Measurements from ENCODE around the gene CTDSPL2. TPM values are rescaled to one million over a fixed set of nuclear protein-coding genes. Genes with fewer than 3 reads are reported as not detected.
"Not testable (repeated sequence)": the region's sequence is repeated elsewhere in the genome, so short reads cannot be mapped to it uniquely, and the experiment has no call there.

Gene CTDSPL2
- total RNA-seq = 10 to 100 TPM; 66.6 to 71.9 TPM

DNA sequence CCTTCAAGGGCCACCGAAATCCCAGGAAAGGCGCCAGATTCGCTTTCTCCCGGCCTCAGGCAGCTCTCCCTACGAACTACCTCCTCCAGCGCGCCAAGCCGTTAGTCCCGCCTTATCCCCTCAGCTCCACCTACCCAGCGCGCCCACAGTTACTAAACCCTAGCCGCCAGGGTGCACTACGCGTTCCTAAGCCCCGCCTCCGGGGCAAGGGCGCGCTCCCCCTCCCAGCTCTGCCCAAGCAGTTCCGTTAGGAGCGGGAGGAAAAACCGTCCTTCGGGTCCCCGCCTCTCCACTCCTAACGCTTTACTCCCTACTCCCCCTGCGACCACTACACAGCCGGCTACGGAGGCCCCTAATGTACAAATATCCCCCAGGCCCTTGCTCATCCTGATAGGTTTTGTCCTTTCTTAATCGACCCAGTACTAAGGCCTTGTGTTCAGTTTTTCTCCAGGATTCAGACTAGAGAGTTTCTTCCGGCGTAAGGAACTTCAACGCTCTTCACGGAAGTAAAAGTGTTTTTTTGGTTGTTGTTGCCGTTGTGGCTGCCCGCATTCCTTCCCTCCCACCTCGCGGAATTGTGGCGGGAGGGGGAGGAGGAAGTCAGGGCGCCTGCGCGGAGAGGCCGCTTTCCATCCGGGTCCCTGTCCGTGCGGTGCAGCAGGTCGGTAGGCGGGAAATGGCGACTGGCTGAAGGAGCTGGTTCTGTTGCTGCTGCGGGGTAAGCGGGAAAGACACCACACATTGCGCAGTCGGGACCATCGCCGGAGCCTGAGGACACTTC is at the start of gene CTDSPL2:
CTDSPL2 (plus strand) TSS at position 655 of the 781 bp plus-strand sequence. CDS start 31,386 bp downstream, outside the sequence.
- POLR2A ChIA-PET = interaction anchor here (0.7 to 1.6 kb wide), 10 partner anchors 9 to 286 kb away, joined by 3 to 8 read pairs (median 4); partner anchors contain the start of gene EIF3J
- CTCF ChIA-PET = interaction anchor here (1.0 to 1.6 kb wide), 6 partner anchors 9 to 119 kb away, joined by 3 to 4 read pairs (median 3); partner anchors contain the start of gene EIF3J

DNA sequence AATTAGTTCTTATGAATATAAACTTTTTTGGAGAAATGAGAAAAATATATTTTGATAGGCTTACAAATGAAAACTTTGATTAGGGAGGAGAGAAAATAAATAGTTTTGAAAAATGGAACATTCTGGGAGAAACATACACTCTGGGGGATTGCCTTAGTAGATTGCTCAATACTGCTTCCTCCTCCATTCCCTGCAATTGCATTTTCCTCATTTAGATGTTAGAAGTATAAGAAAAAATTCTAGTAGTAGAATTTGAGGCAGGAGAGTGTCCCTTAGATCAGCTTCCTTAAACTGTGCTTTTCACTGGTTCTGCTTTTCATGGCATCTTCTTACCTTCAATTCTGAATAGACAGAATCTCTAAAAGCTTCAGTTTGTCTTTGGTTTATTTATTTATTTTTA is 46.2 kb upstream of the CTDSPL2 start:
- POLR2A ChIA-PET = no interaction called here
- CTCF ChIA-PET = no interaction called here

DNA sequence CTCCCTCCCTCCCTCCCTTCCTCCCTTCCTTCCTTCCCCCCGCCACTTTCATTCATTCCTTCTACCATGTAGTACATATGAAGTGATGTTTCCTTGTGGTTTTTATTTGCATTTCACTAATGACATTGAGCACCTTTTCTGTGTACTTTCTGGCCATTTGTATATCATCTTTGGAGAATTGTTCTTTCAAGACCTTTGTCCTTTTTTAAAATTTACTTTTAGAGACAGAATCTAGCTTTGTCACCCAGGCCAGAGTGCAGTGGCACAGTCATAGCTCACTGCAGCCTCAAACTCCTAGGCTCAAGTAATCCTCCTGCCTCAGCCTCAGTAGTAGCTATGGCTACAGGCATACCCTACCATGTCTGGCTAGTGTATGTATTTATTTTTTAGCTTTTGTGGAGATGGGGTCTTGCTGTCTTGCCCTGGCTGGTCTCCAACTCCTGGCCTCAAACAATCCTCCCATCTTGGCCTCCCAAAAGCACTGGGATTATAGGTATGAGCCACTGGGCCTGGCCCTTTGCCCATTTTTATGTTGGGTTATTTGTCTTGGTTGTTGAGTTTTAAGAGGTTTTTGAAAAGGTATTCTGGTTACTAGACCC is 42.0 kb upstream of the CTDSPL2 start:
- POLR2A ChIA-PET = no interaction called here

DNA sequence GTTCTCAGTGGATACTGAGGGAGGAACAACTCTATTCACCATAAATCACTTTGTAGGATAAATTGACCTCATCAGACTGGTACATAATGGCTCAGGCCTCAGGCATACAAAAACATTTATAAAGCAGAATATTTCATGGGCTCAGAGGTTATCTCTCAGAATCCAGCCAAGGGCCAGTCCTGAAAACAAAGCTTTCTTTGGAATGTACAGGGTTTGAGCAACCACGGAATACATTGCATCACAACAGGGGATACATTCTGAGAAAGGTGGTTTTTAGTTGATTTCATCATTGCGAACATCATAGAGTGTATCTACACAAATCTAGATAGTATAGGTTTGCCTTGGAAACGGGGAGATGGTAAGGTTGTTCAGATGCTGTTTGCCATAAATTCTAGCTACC is 33.4 kb upstream of the CTDSPL2 start:
- ChIA-PET POLR2A (no interaction called here), CTCF (no interaction called here)

More for the DNA sequence above, 42.0 kb upstream of the CTDSPL2 start:
- CTCF ChIA-PET = no interaction called here

DNA sequence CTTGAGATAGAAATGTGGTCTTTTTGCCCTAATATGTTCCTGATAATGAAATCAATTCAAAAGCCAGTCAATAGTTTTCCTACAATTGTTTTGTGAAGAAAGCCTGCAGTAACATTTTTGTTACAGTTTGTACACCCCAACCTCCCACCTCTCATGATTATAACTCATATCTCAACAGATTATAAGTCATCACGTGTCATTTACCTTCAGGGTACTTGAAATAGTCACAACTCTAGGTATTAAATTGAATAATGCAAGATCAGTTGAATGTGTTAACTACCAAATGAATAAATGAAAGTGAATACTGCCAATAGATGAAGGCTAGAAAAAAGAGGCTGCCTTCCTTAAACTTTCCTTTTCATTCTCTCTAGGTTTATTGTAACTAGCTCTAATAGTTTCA is 32.9 kb upstream of the CTDSPL2 start:
- POLR2A ChIA-PET = interaction anchor here (0.7 kb wide), 1 partner anchor 74 kb away, joined by 3 read pairs; no protein-coding TSS in a partner anchor
- CTCF ChIA-PET = no interaction called here

DNA sequence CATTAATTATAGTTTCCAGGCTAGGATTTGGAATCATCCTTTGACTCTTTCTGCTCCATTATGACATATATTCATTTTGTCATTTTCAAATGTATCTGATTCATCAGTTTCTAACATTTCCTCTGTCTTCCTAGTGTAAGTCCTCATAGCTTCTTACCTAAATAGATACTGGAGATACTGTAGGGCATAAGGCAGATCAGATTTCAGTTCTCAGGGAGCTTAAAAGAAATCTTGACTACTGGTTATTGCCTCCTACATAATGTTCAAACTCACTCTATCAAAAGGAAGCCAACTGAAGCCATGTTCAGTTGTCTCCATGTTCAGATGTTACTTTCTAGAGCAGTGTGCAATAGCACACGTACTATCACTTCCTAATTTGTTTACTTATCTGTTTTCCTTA is 29.6 kb upstream of the CTDSPL2 start:
- CTCF ChIA-PET = interaction anchor here (0.7 kb wide), 1 partner anchor 17 kb away, joined by 4 read pairs; no protein-coding TSS in a partner anchor
- POLR2A ChIA-PET = no interaction called here

DNA sequence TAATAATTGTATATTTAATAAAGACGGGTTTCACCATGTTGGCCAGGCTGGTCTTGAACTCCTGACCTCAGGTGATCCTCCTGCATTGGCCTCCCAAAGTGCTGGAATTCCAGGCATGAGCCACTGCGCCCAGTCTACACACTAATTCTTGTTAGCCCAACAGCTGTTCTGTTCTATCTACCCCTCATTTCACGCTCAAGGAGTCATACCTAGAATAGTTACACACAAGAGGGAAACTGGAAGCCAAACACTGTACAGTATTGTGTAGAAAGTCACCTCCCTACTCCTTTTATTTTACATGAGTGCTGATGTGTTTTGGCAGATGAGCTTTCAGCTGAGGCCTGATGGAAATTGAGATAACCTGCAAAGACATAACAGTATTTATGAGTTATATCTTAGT is 13.4 kb upstream of the CTDSPL2 start:
- POLR2A ChIA-PET = interaction anchor here (1.2 kb wide), 1 partner anchor 13 kb away, joined by 4 read pairs; the partner anchor contains the start of gene CTDSPL2
- CTCF ChIA-PET = no interaction called here

DNA sequence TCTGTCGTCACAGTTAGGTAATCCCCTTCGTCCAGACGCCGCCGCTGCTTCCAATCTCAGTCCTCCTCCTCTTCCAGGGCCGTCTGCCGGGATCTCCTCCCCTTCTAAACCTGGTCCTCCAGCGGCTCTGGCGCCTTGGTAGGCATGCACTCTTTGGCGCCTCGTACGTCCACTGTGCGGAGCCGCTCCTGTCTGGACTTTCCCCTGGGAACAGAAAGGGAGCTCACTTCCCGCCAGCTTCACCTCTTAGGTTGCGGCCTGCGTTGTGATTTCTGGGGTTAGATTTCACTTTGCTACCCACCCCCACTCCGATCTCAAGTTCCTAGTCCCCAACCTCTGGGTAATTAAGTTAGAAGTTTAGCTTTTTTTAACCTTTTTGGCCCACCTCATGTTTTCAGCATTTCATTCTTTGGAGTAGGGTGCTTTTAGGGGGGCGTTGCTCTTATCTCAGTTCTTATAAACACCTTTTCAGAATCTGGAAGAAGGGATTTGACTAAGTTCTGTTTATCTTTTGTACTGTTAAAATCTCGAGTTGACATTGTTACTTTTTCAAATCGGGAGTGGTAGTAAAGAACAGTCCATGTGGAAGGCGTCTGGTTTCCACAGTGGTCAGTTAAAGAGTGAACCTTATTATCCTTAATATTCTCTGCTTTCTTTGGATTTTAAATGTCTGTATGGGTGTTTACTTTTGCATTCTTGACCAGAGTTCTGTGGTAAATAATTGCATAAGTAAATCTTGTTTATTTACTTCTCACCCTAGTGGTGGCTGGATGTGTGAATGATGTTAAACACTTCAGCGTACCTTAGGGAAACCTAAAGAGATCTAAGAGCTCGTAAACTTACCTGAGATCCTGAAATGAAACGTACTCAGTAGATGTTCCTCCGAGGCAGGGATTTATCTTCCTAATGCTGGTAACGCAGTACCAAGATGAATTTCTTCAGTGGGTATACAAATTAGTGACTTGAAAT is 611 bp downstream of the CTDSPL2 start:
- CTCF ChIA-PET = interaction anchor here (1.0 to 1.6 kb wide), 5 partner anchors 8 to 345 kb away, joined by 3 to 4 read pairs (median 3); partner anchors contain the start of gene EIF3J
- POLR2A ChIA-PET = interaction anchor here (0.7 to 1.6 kb wide), 6 partner anchors 8 to 285 kb away, joined by 3 to 8 read pairs (median 4); no protein-coding TSS in a partner anchor

DNA sequence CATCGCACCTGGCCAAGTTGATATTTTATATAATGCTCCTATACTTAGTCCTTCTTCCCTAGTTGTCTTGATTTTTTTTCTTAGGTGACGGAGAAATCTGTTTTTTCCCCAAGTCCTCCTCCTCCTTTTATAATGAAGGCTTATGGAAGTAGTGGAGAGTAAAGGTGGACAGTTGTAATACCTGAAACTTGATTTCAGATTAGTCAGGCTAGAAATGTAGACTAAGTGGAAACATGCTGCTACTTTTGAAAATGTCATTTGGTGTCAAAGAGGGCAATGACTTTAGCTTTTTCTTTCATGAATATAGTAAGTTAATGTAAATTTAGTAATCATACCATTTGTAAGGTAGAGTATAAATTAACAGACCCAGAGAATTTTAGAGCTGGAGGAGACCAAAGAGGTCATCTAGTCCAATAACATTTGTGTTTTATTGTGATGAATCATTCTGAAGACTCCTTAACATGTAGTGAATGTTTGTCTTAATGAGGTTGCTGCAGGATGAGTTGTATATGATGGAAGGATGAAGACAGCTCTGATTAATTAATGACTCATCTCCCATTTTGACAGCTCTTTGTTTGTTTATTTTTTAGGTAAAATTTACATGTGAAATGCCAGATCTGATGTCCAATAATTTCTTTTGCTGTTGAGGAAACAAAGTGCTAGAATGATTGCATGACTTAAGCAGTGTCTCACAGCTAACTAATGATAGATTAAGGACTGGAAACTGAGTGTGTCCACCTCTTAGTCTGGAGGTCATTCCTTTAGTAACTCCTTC is 8.7 kb downstream of the CTDSPL2 start:
- CTCF ChIA-PET = interaction anchor here (1.0 kb wide), 1 partner anchor 8 kb away, joined by 3 read pairs; the partner anchor contains the start of gene CTDSPL2
- POLR2A ChIA-PET = interaction anchor here (1.0 kb wide), 1 partner anchor 9 kb away, joined by 8 read pairs; the partner anchor contains the start of gene CTDSPL2

DNA sequence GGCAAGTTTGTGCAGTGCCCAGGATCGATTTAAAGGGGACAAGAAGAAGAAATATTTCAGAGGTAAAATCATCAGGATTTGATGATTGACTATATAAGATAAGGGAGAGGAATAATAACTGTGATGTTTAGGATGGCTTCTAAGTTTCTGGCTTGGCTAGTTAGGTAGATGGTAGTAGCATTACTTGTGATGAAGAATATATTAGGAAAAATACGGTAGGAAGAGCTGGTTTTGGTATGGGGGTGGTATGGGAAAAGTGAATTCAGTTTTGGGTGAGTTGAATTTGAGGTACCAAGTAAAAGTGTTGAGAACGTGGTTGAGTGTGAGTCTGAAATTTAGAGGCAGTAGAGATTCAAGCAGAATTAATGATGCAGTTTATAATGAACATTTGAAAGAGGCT is 11.0 kb downstream of the CTDSPL2 start:
- ChIA-PET CTCF (interaction anchor here (1.2 kb wide), 1 partner anchor 11 kb away, joined by 3 read pairs; the partner anchor contains the start of gene CTDSPL2), POLR2A (no interaction called here)

DNA sequence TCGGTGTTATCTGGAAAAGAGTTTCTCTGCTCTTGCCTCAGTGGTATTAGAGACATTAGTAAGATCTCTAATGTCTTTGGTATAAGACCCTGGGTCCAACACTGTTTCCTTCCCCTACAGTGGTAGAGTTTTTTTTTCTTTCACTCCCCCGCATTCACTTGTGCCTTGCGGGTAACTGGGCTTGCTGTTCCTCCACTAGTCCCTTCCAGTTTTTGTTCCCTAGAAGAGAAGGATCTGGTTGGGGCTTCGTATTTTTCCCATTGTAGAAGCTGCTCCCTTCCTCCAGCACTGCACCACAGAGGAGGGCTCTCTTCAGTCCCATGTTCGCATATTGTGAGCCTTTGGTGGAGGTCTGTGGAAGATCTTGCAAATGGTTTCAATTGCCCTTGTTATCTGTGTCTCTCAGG is 13.7 kb downstream of the CTDSPL2 start:
- ChIA-PET CTCF (no interaction called here), POLR2A (interaction anchor here (1.0 kb wide), 1 partner anchor 13 kb away, joined by 4 read pairs; the partner anchor contains the start of gene CTDSPL2)

DNA sequence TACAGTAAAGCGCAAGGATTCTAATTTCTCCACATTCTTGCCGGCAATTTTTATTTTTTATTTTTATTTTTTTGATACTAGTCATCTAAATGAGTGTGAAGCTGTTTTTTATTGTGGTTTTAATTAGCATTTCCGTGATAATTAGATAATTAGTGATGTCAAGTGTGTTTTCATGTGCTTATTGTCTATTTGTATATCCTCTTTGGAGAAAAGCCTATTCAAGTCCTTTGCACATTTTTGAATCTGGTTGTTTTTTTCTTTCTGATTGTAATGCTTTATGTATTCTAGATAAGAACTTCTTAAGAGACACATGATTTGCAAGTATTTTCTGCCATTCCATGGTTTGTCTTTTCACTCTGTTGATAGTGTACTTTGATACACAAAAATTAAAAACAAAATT is 16.1 kb downstream of the CTDSPL2 start:
- CTCF ChIA-PET = no interaction called here
- POLR2A ChIA-PET = no interaction called here

DNA sequence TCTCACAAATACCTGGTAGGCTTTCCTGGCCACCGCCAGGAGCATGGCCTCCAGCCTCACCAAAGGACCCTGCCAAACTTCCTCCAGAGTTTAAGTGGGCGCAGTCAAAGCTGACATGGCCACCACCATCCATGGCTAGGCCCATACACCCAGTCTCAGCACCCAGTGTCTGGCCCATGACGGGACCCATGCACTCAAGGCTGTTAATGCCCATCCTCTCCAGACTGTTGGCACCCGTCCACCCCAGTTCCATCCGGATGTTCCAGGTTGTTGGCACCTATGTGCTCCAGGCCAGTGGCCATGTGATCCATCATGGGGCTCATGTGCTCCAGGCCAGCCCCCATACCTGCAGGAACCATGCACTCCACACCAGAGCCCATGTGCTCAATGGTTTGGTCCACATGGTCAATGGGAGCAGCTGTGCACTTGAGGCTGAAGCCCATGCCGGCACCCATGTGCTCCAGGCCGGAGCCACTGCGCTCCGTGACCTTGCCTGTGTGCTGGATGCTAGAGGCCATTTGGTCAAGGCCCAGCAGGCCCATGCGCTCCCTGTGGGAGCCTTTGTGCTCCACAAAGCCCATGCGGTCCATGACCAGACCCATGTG is 20.4 kb downstream of the CTDSPL2 start:
- ChIA-PET POLR2A (no interaction called here), CTCF (no interaction called here)

DNA sequence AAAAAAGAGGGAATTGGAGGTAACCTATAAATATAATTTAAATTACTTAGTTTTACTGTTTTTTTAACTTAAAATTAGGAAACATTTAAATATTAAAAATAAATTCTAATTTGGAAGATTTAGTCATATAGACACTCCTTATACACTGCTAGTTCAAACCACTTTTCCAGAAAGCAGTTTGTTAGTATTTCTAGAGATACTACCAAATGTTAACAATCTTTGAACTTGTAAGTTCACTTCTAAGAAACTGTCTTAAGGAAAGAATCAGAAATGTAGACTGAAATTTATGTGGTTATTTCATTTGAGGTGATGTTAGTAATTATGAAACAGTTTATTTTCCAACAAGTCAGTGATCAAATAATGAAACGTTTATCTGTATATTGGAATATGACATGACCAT is 22.7 kb downstream of the CTDSPL2 start:
- CTCF ChIA-PET = no interaction called here
- POLR2A ChIA-PET = no interaction called here

DNA sequence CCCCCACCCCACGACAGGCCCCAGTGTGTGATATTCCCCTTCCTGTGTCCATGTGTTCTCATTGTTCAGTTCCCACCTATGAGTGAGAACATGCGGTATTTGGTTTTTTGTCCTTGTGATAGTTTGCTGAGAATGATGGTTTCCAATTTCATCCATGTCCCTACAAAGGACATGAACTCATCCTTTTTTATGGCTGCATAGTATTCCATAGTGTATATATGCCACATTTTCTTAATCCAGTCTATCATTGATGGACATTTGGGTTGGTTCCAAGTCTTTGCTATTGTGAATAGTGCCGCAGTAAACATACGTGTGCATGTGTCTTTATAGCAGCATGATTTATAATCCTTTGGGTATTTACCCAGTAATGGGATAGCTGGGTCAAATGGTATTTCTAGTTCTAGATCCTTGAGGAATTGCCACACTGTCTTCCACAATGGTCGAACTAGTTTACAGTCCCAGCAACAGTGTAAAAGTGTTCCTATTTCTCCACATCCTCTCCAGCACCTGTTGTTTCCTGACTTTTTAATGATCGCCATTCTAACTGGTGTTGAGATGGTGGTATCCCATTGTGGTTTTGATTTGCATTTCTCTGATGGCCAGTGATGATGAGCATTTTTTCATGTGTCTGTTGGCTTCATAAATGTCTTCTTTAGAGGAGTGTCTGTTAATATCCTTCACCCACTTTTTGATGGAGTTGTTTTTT is 26.3 kb downstream of the CTDSPL2 start:
- CTCF ChIA-PET, POLR2A ChIA-PET: not testable (repeated sequence)

DNA sequence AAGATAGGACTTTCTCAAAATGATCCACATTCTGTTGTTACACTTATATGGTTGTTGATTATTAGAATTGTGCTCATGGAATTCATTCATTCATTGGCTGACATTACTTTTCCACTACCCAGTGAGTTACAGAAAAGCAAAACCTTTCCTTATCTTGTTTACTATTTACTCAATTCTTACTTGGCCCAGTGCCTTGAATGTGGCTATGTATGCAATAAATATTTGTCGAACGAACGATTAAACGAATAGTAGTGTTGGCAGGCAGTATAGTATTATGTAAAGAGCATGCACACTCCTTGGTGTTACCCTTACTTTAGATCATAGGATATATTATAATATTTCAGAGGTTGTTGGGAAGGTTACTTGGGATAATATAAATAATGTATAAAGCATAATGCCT is 31.0 kb downstream of the CTDSPL2 start:
- CTCF ChIA-PET = no interaction called here
- POLR2A ChIA-PET = interaction anchor here (1.4 kb wide), 1 partner anchor 32 kb away, joined by 6 read pairs; no protein-coding TSS in a partner anchor

DNA sequence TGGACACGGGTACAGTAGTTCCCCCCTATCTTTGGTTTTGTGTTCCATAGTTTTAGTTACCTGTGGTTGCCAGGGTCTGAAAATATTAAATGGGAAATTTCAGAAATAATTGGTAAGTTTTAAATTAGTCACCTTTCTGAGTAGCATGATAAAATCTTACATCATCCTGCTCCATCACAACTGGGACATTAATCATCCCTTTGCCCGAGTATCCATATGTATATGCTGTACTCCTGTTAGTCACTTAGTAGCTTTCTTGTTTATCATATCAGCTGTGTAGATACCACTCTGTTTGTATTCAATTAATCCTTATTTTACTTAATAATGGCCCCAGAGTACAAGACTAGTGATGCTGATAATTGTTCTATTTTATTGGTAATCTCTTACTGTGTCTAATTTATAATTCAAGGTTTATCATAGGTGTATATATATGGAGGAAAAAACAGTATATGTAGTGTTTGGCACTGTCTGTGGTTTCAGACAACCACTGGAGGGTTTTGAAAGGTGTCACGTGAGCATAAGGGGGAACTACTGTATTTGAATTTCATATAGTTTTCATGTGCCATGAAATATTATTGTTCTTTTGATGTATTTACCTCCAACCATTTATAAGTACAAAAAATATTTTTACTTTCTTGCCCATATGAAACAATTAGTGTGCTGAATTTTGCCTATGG is 41.4 kb downstream of the CTDSPL2 start:
- ChIA-PET POLR2A (interaction anchor here (0.6 kb wide), 1 partner anchor 78 kb away, joined by 8 read pairs; no protein-coding TSS in a partner anchor), CTCF (no interaction called here)
